ENCODE measurements around the gene GBF1.

The GBF1 gene

DNA sequence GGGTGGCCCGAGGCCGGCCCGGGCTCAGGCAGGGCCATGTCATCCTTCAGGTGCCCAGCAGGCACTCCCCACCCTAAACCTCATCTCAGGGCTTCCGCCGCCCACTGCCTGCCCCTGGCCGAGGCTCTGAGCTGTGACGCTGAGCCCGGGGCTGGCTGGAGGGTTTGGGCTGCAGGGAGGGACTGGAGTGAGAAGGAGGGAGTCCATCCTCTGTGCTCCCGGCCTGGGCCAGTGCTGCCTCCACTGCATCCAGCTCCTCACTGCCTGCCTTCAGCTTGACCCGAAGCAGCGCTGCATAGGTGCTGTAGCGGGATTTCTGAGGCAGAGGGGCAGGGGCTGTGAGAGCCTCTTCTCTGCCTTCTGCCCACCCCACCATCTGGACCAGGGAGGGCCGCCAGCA is 157.8 kb downstream of the GBF1 start:
- peaks cover 27% of the 10 kb centered on the region for H3K36me3 ChIP-seq (replicated peaks)
- no peaks in the 10 kb centered on the region for H3K27me3 ChIP-seq (ENCODE audit: low read depth)
- peaks cover 5% of the 10 kb centered on the region; the same call in 1 of the 2 replicates for H3K4me1 ChIP-seq
- no peak overlapping the region for H3K4me3 ChIP-seq
- no peak for DNase-seq (ENCODE audit: low spot score in 2 of 2)
- H3K9me3 ChIP-seq: no peaks in the 10 kb centered on the region
- in situ Hi-C loops (cut with MboI; ENCODE audit: low sequenced_read_pairs): no loop called here

DNA sequence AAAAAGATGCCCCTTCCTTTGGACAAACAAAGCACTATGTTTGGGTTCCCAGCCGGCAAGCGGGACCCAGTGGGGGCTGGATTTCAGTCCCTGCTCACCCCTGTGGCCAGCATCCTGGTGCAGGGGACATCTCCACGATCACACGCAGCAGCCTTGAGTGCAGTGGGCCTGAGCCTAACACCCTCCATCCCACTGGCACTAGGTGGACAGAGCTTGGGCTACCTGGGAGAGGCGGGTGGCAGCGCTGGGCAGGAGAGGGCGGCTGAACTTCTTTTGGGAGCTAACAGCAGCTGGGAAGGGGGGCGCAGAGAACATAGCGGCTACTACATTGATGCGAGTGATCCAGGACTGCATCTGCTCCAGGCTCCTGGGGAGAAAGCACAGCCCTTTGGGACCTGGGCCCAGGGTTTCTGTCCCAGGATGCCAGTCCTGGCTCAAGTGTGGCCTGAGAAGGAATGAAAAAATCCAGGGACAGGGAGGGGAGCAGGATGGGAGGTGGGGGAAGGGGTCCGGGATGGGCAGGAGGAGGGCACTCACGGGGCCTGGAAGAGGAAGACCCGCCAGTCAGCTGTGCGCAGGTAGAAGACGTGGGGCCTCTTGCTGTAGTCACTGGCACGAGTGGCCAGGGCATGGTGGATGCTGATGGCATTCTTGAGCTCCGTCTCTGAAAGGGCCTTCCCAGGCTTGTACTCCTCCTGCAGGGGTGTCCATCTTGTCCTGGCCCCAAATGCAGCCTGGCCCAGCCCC is 159.2 kb downstream of the GBF1 start:
- Histone ChIP-seq H3K4me3 (no peak overlapping the region), H3K36me3 (replicated peaks) (peaks cover 19% of the 10 kb centered on the region), H3K4me1 (no peaks in the 10 kb centered on the region; the same call in 1 of the 2 replicates), H3K27me3 (ENCODE audit: low read depth) (peaks cover 8% of the 10 kb centered on the region), H3K9me3 (no peaks in the 10 kb centered on the region)
- no peak for DNase-seq (ENCODE audit: low spot score in 2 of 2)
- in situ Hi-C loops (cut with MboI; ENCODE audit: low sequenced_read_pairs): no loop called here

DNA sequence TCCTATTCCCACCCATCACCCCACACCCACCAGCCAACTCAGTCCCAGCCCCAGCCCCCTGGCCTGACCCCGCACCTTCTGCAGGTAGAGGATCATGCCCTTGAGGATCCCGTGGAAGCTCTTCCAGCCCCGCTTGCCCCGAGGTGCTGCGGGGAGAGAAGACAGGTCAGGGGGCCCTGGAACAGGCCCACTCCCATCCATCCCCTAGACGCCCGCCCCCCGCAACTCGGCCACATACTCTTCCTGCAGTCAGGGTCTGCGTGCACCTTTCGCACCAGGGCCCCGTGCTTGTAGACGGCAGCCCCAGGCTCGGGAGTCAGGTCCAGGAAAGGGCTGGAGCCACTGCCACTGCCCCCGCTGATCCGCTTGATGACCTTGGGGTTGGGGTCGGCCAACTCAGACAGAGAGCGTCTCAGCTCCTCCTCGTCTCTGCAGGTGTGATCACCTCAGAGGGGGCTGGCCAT is 159.8 kb downstream of the GBF1 start:
- no peak for DNase-seq (ENCODE audit: low spot score in 2 of 2)
- H3K27me3 ChIP-seq (ENCODE audit: low read depth): peaks cover 14% of the 10 kb centered on the region
- H3K36me3 ChIP-seq (replicated peaks): peaks cover 14% of the 10 kb centered on the region
- H3K4me1 ChIP-seq: no peaks in the 10 kb centered on the region
- H3K4me3 ChIP-seq: no peak overlapping the region
- in situ Hi-C loops (cut with MboI; ENCODE audit: low sequenced_read_pairs): no loop called here
- no peaks in the 10 kb centered on the region for H3K9me3 ChIP-seq

DNA sequence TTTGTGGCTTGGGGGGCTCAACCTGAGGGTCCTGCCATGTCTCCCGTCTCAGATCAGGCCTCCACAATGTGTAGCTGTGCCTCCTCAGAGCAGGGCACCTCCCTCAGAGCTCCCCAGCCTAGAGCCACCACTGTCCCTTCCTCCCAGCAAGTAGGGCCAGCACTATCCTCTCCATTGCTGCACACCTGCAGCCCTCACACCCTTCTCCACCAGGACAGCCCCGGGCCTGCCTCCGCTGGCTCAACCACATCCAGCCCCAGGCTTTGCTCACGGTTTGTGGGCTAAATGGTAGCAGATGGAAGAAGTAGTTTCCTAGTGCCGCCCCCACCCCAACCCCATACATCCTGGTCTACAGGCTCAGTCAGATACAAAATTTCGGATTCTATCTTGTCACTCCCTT is 160.3 kb downstream of the GBF1 start:
- no peak for DNase-seq (ENCODE audit: low spot score in 2 of 2)
- Histone ChIP-seq H3K9me3 (no peaks in the 10 kb centered on the region), H3K36me3 (replicated peaks) (peaks cover 9% of the 10 kb centered on the region), H3K4me1 (no peaks in the 10 kb centered on the region), H3K4me3 (no peak overlapping the region), H3K27me3 (ENCODE audit: low read depth) (peaks cover 19% of the 10 kb centered on the region)
- in situ Hi-C loops (cut with MboI; ENCODE audit: low sequenced_read_pairs): no loop called here

DNA sequence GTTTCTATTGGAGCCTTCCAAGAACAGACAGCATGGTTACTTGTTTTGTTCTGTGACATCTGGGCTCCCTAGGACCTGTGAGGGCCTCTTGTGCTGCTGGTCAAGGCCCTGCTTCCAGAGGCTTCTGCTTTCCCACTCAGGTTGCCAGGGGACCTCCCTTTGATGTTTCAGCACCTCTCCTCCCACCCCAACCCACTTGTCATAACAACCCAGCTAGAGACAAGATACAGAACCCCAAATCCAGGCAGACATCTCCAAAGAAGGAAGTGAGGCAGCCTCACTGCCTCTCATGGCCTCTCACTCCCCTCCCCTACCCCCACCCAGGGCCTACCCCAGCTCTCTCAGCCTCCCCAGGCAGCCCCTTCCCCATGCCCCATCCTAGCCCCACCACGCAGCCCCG is 161.5 kb downstream of the GBF1 start:
- H3K27me3 ChIP-seq (ENCODE audit: low read depth): peaks cover 28% of the 10 kb centered on the region
- H3K36me3 ChIP-seq (replicated peaks): peaks cover under 1% of the 10 kb centered on the region; the same call in 1 of the 2 replicates
- no peak for DNase-seq (ENCODE audit: low spot score in 2 of 2)
- in situ Hi-C loops (cut with MboI; ENCODE audit: low sequenced_read_pairs): no loop called here
- no peaks in the 10 kb centered on the region for H3K4me1 ChIP-seq
- no peak overlapping the region for H3K4me3 ChIP-seq
- no peaks in the 10 kb centered on the region for H3K9me3 ChIP-seq

DNA sequence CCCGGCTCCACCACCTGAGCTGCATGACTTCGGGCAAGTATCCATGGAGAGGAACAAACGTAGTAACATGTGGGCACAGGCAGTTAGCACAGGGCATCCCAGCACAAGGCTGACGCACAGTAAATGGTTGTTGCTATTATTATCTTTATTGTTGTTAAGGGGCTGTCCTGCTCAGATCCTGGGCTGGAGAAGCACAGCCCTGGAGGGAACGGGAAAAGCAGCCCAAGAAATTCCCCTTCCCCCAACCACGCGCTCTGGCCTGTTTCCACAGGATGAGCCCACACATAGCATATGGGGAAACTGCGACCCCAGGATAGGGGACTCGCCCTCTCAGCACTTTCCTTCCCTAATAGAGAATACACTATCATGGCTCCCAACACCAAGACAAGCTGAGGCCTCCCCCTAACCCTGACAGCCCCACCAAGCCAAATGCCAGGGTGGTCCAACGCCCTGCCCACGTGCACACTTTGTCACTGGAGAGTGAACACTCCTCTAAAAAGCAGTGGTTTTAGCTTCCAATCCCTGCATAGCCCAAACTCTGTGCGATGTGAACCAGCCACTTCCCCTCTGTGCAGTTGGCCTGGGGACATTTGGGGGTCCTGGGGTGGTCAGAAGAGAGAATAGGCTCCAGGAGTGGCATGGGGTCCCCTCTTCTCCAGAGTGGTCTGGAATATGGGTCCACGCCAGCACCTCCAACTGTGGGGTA is 162.2 kb downstream of the GBF1 start:
- peaks cover 36% of the 10 kb centered on the region for H3K27me3 ChIP-seq (ENCODE audit: low read depth)
- no peak for DNase-seq (ENCODE audit: low spot score in 2 of 2)
- H3K4me3 ChIP-seq: no peak overlapping the region
- in situ Hi-C loops (cut with MboI; ENCODE audit: low sequenced_read_pairs): no loop called here
- no peaks in the 10 kb centered on the region for H3K36me3 ChIP-seq (replicated peaks)
- no peaks in the 10 kb centered on the region for H3K4me1 ChIP-seq
- no peaks in the 10 kb centered on the region for H3K9me3 ChIP-seq

DNA sequence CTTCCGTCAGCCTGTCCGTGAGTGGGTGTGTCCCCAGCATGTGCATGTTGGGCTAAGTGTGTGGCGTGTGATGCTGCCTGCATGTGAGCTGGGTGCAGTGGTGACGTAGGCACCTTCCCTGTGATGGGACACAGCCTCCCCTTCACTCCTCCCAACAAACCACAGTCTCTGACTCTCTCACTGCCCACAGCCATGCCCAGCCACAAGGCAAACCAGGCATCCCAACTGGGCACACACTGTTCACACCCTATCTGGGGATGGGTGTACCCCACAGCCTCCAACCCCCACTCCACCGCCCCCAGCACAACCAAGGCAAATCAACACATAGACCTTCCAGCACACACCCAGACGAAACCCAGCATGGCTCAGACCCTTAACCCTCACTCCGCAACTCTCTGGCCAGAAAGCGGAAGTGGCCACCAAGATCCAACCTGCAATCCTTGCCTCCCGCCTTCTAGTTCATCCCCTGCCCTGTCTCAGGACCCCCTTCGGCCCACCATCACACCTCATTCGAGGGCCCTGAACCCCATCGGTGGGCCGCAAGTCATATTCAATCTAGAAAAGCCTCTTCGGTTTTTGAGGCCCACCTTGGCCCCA is 162.9 kb downstream of the GBF1 start:
- peak overlapping the region; percentile 30 for H3K4me3 ChIP-seq
- peaks cover 41% of the 10 kb centered on the region for H3K27me3 ChIP-seq (ENCODE audit: low read depth)
- in situ Hi-C loops (cut with MboI; ENCODE audit: low sequenced_read_pairs): no loop called here
- no peak for DNase-seq (ENCODE audit: low spot score in 2 of 2)
- H3K9me3 ChIP-seq: no peaks in the 10 kb centered on the region
- no peaks in the 10 kb centered on the region for H3K36me3 ChIP-seq (replicated peaks)
- H3K4me1 ChIP-seq: no peaks in the 10 kb centered on the region

DNA sequence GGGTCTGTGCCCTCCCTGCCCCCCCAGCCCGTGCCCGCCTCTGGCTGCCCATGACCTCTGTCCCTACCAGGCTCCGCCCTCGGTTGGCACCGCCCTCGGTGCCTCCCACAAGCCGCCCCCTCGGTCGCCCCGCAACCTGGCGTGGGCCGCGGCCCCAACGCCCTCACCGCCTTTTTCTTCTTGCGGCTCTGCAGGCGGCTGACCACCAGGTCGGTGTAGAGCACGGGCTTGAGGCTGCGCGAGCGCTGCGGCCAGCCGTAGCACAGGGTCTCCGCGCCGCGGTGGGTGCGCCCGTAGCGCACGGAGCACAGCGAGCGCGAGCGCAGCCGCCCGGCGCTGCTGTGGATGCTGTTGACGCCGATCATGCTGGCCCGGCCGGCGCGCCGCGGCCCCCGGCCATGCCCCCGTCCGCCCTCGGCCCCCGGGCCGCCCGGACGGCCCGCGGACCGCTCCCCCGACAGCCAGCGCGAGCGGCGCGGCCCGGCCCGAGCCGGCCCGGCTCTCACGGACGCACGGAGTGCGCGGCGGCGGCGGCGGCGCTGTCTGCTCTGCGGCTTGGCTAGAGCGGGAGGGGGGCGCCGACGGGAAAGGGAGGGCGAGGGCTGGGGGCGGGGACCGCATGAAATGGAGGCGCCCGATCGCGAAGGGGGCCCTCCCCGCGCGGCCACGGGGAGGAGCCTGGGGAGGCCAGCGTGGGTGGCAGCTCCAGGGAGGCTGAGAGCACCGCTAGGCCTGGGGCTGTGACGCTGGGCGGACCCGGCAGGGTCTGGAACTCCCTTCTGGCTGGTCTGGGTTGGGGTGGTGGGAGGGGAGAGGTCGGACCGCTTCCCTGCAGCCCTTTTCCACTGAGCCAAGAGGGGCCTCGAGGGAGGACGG is 163.6 kb downstream of the GBF1 start:
- no peaks in the 10 kb centered on the region for H3K4me1 ChIP-seq
- in situ Hi-C loops (cut with MboI; ENCODE audit: low sequenced_read_pairs): no loop called here
- H3K27me3 ChIP-seq (ENCODE audit: low read depth): peaks cover 41% of the 10 kb centered on the region
- no peaks in the 10 kb centered on the region for H3K9me3 ChIP-seq
- DNase-seq (ENCODE audit: low spot score in 2 of 2): peak in 1 of 2 experiments; percentile 51
- peak overlapping the region; percentile 30 for H3K4me3 ChIP-seq
- no peaks in the 10 kb centered on the region for H3K36me3 ChIP-seq (replicated peaks)

DNA sequence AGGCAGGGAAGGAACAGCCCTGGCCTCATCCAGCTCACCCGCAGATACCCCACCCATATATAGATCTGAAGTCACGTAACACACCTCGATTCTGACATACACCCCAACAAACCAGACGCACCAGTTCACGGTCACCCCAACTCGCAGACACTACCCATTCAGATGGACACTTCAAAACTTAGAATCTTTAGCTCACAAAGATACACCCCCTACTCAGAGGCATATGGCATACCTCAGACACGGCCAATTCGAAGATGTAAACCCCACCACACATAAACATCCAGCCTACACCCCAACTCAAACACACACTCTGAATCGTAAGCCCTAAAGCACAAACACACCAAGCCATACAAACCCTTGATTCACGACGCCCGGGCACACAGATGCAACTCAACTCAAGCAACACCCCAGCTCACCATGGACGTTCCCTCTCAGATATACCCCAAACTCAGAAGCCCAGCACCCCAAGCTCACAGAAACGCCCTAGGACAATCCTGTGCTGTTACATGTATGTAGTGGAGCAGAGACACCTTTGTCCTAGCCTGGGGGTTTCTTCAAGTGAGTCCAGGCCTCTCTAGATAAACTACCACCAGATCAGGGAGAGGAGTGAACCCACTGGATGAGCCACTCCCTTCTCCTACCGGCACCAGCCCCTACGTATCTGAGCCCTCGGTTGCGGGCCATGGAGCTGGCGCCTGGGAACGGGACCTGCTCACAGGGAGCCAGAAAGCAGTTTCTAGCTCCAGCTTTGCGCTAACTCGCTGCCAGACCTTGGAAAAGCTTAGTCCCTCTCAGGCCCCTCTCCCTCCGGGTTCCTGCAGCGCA is 164.5 kb downstream of the GBF1 start:
- H3K27me3 ChIP-seq (ENCODE audit: low read depth): peaks cover 41% of the 10 kb centered on the region
- H3K4me3 ChIP-seq: peak overlapping the region; percentile 14
- H3K4me1 ChIP-seq: no peaks in the 10 kb centered on the region
- in situ Hi-C loops (cut with MboI; ENCODE audit: low sequenced_read_pairs): no loop called here
- no peaks in the 10 kb centered on the region for H3K36me3 ChIP-seq (replicated peaks)
- H3K9me3 ChIP-seq: no peaks in the 10 kb centered on the region
- DNase-seq (ENCODE audit: low spot score in 2 of 2): no peak

DNA sequence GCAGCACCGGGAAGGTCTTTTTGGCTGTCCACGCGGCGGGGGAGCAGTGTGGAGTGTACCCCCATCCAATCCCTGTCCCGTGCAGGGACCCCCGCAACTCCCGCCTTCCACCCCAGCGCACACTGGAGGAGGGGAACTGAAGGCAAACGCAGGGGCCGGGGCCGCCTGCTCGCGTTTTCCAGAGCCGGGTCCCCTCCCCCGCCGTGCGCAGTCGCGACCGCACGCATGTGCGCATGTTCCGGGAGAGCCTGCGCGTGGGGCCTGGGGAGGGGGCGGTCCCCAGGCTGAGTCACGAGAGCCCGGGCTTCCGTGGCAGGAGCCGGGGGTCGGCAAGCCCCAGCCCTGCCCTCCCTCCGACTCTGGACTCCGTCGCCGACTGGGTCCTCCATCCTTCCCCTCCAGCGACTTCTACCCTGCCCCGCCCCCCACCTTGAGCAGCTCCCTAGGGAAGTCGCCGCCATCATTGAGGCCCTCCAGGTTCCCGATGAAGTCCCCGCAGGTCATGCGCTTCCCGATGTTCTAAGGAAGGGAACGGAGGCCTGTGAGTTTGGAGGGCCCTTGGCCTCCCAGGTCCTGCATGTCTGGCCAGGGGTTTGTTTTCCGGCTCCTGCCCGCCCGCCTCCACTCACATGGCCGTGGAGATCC is 165.2 kb downstream of the GBF1 start:
- in situ Hi-C loops (cut with MboI; ENCODE audit: low sequenced_read_pairs): no loop called here
- DNase-seq (ENCODE audit: low spot score in 2 of 2): no peak
- H3K4me1 ChIP-seq: no peaks in the 10 kb centered on the region
- H3K36me3 ChIP-seq (replicated peaks): no peaks in the 10 kb centered on the region
- H3K4me3 ChIP-seq: no peak overlapping the region
- H3K27me3 ChIP-seq (ENCODE audit: low read depth): peaks cover 41% of the 10 kb centered on the region
- no peaks in the 10 kb centered on the region for H3K9me3 ChIP-seq

DNA sequence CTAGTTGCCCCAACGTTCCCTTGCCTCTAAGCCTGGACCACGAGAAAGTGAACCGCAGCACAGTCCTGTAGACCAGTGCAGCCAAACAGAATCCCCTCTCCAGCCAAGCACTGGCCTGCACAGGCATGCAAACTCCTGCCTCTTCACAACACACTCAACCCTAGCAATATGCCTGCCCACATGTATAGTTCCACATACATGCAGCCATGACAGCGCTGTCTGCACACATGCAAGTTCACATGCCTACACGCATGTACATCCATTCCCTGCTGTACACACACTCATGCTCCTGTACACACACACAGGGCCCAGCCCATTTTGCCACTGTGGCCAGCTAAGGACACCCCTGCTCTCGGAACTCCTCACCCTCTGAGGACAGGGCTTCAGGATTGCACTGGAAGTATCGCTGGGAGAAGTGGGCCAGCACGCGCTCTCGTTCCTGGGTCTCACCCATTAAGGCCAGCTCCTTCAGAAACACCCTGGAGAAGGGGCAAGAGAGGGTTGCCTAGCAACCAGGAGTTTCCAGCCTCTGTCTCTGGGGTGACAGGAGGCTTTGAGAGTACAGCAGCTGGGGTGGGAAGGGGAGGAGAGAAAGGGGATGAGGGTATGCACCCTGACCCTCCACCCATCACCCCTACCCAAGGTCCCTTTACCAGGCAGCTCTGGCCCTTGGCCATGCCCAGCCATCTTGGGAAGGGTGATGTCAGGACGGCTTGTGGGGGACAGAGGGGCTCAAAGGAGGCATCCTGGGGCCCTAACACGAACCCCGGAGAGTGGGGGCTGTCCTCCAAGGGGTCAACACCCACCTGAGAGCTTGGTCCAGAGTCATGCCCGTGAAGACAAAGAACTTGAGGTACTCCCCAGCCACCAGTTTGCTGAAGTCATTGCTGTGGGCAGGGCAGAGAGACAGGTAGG is 166.3 kb downstream of the GBF1 start:
- H3K27me3 ChIP-seq (ENCODE audit: low read depth): peaks cover 41% of the 10 kb centered on the region
- no peak for DNase-seq (ENCODE audit: low spot score in 2 of 2)

DNA sequence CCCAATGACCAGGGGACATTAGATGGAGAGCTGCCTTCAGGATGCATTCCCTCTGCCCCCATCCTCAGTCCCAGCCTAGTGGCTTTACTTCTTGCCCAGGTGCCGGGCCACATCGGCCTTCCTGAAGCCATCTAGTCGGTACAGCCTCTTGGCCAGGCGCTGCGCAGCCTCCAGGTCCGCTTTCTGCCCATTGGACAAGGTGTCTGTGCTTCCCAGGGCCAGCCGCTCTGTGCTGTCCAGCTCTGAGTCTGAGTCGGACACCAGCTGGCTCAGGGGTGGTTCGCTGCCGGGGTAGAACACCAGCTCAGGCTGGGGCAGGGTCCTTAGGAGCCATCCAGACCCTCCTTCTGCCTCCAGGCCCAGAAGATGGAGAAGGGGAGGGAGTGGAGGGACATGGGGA is 167.0 kb downstream of the GBF1 start:
- no peaks in the 10 kb centered on the region for H3K9me3 ChIP-seq
- no peak overlapping the region for H3K4me3 ChIP-seq
- no peaks in the 10 kb centered on the region for H3K4me1 ChIP-seq
- H3K27me3 ChIP-seq (ENCODE audit: low read depth): peaks cover 41% of the 10 kb centered on the region
- no peak for DNase-seq (ENCODE audit: low spot score in 2 of 2)
- no peaks in the 10 kb centered on the region for H3K36me3 ChIP-seq (replicated peaks)
- in situ Hi-C loops (cut with MboI; ENCODE audit: low sequenced_read_pairs): no loop called here

More for the DNA sequence above, 166.3 kb downstream of the GBF1 start:
- Histone ChIP-seq H3K36me3 (replicated peaks) (no peaks in the 10 kb centered on the region), H3K9me3 (no peaks in the 10 kb centered on the region), H3K4me3 (no peak overlapping the region), H3K4me1 (no peaks in the 10 kb centered on the region)
- in situ Hi-C loops (cut with MboI; ENCODE audit: low sequenced_read_pairs): no loop called here
